ENCODE measurements around the gene PIP5K1B. TPM values are rescaled to one million over a fixed set of nuclear protein-coding genes. Genes with fewer than 3 reads are reported as not detected.

PIP5K1B gene
- total RNA-seq, 1 experiment from 2014 or later: not detected

DNA sequence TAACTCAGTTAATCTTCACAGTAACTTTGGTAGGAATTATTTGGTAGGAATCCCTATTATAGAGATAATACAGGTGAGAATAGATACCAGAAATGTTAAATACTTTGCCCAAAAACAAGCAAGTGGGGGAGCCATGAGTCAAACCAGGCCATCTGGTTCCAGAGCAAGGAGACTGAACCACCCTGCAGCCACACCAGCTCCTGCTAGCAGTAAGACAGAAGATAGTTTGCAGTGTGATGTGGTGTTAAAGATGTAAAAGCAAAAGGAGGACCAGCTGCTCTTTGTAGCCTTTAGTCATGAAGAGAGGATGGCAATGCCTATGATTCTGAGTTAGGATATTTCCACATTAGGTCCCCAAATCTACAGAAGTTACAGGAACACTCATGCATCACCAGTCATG lies 207.5 kb downstream of the PIP5K1B start:
- DNase-seq (ENCODE audit: low spot score): no peak

DNA sequence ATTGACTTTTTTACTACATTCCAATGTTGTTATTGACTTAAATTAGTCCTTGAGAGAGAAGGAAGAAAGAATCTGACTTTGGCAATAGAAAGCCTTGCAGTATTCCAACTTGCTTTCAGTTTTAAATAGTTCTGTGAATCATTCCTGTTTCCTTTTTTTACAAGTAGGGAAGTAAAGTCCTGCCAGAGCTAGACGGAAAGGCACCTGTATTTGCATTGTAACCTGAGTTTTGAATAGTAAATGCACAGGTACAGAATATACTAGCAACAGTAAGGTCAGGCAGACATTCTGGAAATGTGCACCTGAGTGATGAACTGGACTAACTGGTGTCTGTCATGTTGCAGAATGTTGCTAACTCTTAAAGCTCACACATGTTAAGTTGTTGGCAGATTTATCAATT lies 208.0 kb downstream of the PIP5K1B start:
- no peak for DNase-seq (ENCODE audit: low spot score)

GRCh38 chr9:68914751-68915150 lies 209.7 kb downstream of the PIP5K1B start:
- no peak for DNase-seq (ENCODE audit: low spot score)

DNA sequence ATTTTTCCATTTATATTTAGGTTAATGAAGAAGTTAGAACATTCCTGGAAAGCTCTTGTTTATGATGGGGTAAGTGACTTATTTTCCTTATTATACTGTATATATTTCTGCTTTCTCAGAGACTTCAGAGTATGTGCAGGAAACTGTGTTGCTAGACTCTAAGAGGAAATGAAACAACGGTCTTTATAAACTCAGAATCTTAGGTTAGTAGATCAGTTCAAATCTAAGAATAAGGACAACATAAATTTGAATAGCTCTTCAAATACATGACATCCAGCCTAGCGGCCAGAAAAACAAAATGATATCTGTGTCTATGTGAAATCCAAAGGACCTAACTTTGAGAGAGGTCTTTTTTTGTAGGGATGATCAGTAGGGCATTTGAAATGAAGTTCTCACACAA lies 214.6 kb downstream of the PIP5K1B start:
- DNase-seq (ENCODE audit: low spot score): no peak

- no peak for DNase-seq (ENCODE audit: low spot score)
Measured at GRCh38 chr9:68920921-68921320, 215.9 kb downstream of the PIP5K1B start.

GRCh38 chr9:68923480-68923879 lies 218.4 kb downstream of the PIP5K1B start:
- DNase-seq (ENCODE audit: low spot score): no peak

- DNase-seq (ENCODE audit: low spot score): no peak
Measured at GRCh38 chr9:68925175-68925574, 220.1 kb downstream of the PIP5K1B start.

GRCh38 chr9:68927165-68927564 lies 222.1 kb downstream of the PIP5K1B start:
- no peak for DNase-seq (ENCODE audit: low spot score)

DNA sequence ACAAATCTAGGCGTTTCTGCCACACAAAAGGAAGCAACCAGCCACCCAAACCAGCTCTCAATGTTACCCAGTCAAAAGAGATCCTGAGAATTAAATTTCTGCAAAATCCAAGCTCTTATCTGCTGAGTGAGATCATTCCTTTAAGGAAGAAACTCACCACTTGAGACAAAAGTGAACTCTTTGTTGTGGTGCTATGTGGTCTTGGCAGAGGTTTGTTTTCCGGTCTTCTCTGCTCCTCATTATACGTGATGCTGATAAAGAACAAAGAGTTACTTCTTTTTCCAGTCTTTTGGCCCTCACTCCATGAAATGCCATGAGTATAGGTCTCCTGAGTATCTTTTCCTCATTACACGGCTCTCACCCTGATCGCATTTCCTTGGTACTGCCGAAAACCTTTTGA lies 226.8 kb downstream of the PIP5K1B start:
- peak; percentile 4 for DNase-seq (ENCODE audit: low spot score)

DNA sequence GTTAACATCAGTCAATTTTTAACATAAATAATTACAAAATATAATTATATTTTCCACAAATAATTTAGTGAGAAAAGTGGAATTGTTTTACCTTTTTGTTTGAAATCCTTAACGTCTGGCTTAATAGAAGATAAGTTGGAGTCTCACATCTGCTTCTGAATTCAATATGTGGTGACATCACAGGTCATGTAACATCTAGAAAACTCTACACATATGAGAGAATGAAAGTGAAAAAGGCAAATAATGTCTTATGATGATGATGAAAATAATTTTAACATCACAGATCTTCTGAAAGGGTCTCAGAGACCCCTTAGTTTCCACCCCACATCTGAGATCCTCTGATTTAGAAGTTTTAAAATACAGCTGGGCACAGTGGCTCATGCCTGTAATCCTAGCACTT lies 227.4 kb downstream of the PIP5K1B start:
- no peak for DNase-seq (ENCODE audit: low spot score)

GRCh38 chr9:68933434-68934328 lies 228.6 kb downstream of the PIP5K1B start:
- DNase-seq (ENCODE audit: low spot score): no peak

- no peak for DNase-seq (ENCODE audit: low spot score)
Measured at GRCh38 chr9:68934329-68934644, 229.2 kb downstream of the PIP5K1B start.

GRCh38 chr9:68940573-68940972 lies 235.5 kb downstream of the PIP5K1B start:
- DNase-seq (ENCODE audit: low spot score): no peak

- DNase-seq (ENCODE audit: low spot score): no peak
Measured at GRCh38 chr9:68941780-68942459, 236.9 kb downstream of the PIP5K1B start.

DNA sequence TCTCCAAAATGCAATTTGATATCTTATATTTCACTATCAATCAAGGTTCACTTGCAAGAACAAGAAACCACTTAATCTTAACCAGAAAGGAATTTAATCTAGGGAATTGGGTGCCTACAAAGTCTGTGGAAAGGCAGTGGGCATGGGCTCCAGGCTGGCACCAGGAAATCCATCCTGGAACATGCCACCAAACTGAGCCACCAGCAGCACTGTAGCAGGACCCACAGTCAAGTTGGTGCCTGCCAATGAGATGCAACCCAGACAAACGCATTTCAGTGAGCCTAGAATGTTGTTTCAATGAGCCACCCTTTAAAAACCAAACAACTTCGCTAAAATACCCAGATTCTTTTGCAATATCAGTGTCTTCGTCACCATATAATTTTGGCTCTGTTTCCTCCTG lies 237.8 kb downstream of the PIP5K1B start:
- no peak for DNase-seq (ENCODE audit: low spot score)

DNA sequence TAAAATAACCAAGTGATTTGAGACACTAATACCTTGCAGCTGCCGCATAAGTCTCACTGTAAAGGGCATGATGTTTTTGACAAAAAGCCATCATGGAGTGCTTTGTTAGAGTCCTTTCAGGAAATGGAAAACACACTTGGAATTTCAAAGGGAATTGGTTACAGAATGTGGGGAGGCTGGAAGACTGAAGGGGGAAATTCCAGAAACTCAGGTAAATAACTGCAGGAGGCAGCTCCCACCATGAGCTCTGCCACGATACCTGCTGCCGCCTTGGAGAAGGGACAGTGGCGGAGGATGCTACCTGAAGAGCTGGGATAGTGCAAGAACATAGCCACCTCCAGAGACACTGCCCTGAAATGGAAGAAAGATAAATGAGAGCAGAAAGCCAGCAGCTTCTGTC lies 242.0 kb downstream of the PIP5K1B start:
- DNase-seq (ENCODE audit: low spot score): no peak

DNA sequence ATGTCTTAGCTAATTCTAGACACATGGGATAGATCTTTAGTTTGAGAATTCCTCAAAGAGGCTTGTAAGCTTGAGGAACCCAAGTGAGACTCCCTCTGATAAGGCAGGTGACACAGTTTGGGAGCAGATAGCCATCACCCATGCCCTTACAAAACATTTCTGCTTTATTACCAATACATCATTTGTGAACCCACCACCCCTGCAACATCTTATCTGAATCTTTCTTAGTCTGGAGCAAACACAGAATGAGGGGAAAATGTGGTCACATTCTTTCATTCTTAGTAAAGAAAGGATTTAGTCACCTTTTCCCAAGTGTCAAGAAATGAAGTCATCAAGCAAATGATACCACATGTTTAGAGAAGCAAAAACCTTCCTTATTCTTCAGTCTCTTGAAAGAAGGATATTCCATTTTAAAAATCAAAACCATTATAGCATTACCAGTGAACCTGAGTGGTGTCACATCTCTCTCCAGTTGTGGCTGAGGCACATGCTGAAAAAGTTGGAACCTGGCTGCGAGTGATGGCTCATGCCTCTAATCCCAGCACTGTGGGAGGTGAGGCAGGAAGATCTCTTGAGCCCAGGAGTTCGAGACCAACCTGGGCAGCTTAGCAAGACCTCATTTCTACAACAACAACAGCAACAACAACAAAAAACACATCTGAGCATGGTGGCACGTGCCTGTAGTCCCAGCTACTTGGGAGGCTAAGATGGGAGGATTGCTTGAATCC lies 243.0 kb downstream of the PIP5K1B start:
- no peak for DNase-seq (ENCODE audit: low spot score)

GRCh38 chr9:68949271-68950000 lies 244.4 kb downstream of the PIP5K1B start:
- DNase-seq (ENCODE audit: low spot score): peak; percentile 15

DNA sequence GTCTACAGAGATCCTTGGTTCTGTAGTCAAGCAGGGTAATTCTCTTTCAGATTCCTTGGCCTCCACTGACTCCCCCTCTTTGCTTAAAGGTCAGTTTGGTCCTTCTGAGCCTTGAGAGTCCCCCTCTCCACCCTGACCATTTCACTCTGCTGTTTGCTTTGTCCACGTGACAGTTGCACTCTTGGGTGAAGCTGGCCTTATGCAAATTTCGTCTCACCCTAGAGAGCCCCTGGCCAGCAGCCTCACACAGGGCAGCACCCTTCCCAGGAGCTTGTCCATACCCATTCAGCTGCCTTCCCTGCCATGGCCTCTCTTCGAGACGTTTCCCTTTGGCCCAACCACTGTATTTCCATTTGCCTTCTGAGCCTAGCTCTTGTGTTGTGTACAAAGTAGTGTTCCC lies 245.1 kb downstream of the PIP5K1B start:
- no peak for DNase-seq (ENCODE audit: low spot score)

DNA sequence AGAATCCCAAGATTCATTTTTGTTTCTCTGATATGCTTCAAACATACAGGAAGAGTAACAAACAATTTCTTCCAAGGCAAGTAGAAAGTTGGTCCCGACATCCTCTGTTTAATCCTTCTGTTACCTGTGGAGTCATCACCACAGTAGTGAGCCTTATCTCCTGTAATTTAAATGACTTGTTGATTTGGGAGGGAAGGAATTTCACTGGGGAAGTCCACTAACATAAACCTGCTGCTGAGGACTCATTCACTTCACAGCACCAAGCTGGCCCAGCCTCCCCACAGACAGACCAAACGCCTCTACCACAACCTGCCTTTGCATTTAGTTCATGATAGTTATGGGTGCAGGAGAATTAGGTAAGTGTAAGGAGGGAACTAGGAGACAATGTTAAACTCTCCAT lies 245.6 kb downstream of the PIP5K1B start:
- no peak for DNase-seq (ENCODE audit: low spot score)

DNA sequence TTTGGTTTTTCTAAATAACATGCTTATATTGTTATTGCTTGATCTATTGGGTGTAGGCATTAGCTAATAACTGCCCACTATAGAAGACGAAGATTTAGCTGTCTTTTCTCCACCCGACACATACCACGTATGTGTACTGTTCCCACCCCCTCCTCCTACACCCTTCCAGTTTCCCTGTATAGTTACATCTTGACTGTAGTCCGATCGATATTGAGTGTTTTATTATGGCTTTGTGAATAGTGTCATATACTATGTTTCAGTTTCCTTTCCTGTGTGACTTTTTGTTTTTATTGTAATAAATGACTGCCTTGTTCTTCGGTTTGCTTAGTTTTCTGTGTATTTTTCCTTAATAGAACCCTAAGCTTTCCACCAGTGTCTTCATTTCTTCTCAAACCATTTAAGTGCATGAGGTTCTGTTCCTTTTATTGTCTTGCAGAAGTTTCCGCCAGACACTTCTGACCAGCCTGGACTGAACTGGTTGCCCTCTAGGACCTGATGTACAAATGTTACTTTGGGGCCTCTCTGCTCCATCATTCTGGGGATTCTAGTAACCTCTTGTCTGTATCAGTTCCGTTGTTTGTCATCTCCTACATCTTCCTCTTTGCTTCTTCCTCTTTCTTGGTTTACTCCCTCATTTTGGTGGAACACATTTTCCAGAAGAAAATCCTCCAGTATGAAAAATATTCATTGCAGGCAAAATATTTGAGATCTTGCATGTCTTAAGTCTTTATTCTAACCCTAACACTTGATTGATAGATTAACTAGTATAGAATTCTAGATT lies 247.0 kb downstream of the PIP5K1B start:
- no peak for DNase-seq (ENCODE audit: low spot score)
